Uterus (tissue), 4 donors: ENCODE measurements around the gene RTRAF. TPM values are rescaled to one million over a fixed set of nuclear protein-coding genes. Genes with fewer than 3 reads are reported as not detected.
A peak's percentile ranks its signal among the peaks of the same experiment; 100 is the strongest.

Experiments
- DNase-seq, 2 donors: peaks; one replicate each; pipeline ENCODE4 v3.0.0-alpha.2; 2019 to 2020
- H3K27ac ChIP-seq, 2 donors: fragments of 200-600 bp; sonication (generic); 1 replicate in 1 of 2; 2 replicates in 1 of 2; pipeline ENCODE4 v1.5.1; 2016 to 2018
- H3K27me3 ChIP-seq, 2 donors: fragments of 200-600 bp; sonication (generic); one replicate each; pipeline ENCODE4 v1.5.1; 2018 to 2019; ENCODE audit warnings: control low read depth in 1 of 2
- H3K36me3 ChIP-seq, 2 donors: fragments of 200-600 bp; sonication (generic); one replicate each; pipeline ENCODE4 v1.5.1; 2019; ENCODE audit warnings: control low read depth in 1 of 2
- H3K4me1 ChIP-seq, 2 donors: fragments of 200-600 bp; sonication (generic); one replicate each; pipeline ENCODE4 v1.5.1; 2018 to 2019; ENCODE audit warnings: control low read depth in 1 of 2
- H3K4me3 ChIP-seq, 2 donors: fragments of 200-600 bp; sonication (generic); 1 replicate in 1 of 2; 2 replicates in 1 of 2; pipeline ENCODE4 v1.5.1; 2018 to 2019; ENCODE audit warnings: mild to moderate bottlenecking in 1 of 2
- H3K9me3 ChIP-seq, 2 donors: fragments of 200-600 bp; sonication (generic); one replicate each; pipeline ENCODE4 v1.5.1; 2019; ENCODE audit warnings: control low read depth in 1 of 2
- POLR2A ChIP-seq, 2 donors: fragments of 450-650 bp; IDR thresholded peaks; one replicate each; pipeline ENCODE4 v1.6.1; 2016; ENCODE audit warnings: antibody characterized with exemption in 2 of 2, mild to moderate bottlenecking in 1 of 2, moderate library complexity in 1 of 2
- intact Hi-C: fragments of 100-400 bp; cut with DNase I; formaldehyde crosslinking; loops from one replicate; pipeline ENCODE4 v1.15.1; 2023; ENCODE audit warnings: low total_unique reads
- total RNA-seq, 4 donors: library from RNA; depleted of rRNA in 3 of 4; stranded (reverse); fragments of >200 nt in 3 of 4; gene quantifications; one replicate each; pipeline versions ENCODE4 v1.1.0 to v1.2.4, GENCODE V29; 2014 to 2023
- TF ChIP-seq, protein P1 (sequence below), 4 experiments: fragments of 200-600 bp in 2 of 4; fragments of 450-650 bp in 2 of 4; sonication (generic) in 2 of 4; IDR thresholded peaks; one replicate each; pipeline ENCODE4 v1.5.1; 2016 to 2019; ENCODE audit warnings: antibody characterized with exemption in 4 of 4, mild to moderate bottlenecking in 2 of 4, moderate library complexity in 1 of 4
- donor health status: DM: yes; HTN: yes; CAD: no.

RTRAF gene
- total RNA-seq, 4 donors from 2014 or later, result 21.8 to 129 (median 44.4) TPM

- no peak for TF ChIP-seq POLR2A (IDR thresholded peaks at IDR 0.05)
- TF ChIP-seq, protein P1, sequence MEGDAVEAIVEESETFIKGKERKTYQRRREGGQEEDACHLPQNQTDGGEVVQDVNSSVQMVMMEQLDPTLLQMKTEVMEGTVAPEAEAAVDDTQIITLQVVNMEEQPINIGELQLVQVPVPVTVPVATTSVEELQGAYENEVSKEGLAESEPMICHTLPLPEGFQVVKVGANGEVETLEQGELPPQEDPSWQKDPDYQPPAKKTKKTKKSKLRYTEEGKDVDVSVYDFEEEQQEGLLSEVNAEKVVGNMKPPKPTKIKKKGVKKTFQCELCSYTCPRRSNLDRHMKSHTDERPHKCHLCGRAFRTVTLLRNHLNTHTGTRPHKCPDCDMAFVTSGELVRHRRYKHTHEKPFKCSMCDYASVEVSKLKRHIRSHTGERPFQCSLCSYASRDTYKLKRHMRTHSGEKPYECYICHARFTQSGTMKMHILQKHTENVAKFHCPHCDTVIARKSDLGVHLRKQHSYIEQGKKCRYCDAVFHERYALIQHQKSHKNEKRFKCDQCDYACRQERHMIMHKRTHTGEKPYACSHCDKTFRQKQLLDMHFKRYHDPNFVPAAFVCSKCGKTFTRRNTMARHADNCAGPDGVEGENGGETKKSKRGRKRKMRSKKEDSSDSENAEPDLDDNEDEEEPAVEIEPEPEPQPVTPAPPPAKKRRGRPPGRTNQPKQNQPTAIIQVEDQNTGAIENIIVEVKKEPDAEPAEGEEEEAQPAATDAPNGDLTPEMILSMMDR (IDR thresholded peaks at IDR 0.05), result no peak
- no peaks in the 10 kb centered on the region for H3K36me3 ChIP-seq
- H3K27me3 ChIP-seq, result no peaks in the 10 kb centered on the region
- intact Hi-C loops, result no loop called here
- H3K4me3 ChIP-seq, result no peak overlapping the region
- no peak overlapping the region for H3K27ac ChIP-seq
- H3K4me1 ChIP-seq, result no peaks in the 10 kb centered on the region
- no peaks in the 10 kb centered on the region for H3K9me3 ChIP-seq
- no peak for DNase-seq
Measured at GRCh38 chr14:52010173-52010693, 20.9 kb downstream of the RTRAF start.

DNA sequence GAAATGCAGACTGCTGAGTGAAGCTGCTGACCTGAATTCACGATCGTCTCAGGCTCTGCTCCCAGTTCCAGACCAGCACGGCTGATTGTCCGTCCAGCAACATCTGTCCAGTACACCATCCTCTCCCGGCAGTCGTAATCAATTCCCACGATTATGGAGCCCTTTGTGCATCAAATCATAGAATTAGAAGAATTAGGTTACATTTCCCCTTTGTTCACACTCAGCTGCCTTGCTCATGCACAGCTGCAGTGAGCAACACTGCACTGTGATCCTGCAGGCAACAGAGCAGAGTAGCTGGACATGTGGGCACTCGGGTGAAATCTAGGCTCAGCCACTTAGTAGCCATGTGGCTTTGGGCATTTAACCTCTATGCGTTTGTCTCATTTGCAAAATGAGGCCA is 22.2 kb downstream of the RTRAF start:
- TF ChIP-seq, protein P1 (IDR thresholded peaks at IDR 0.05), result no peak
- no peak for TF ChIP-seq POLR2A (IDR thresholded peaks at IDR 0.05)
- Histone ChIP-seq H3K4me1 (no peaks in the 10 kb centered on the region), H3K36me3 (no peaks in the 10 kb centered on the region), H3K27me3 (no peaks in the 10 kb centered on the region), H3K9me3 (no peaks in the 10 kb centered on the region), H3K4me3 (no peak overlapping the region), H3K27ac (no peak overlapping the region)
- no peak for DNase-seq
- intact Hi-C loops, result no loop called here

DNA sequence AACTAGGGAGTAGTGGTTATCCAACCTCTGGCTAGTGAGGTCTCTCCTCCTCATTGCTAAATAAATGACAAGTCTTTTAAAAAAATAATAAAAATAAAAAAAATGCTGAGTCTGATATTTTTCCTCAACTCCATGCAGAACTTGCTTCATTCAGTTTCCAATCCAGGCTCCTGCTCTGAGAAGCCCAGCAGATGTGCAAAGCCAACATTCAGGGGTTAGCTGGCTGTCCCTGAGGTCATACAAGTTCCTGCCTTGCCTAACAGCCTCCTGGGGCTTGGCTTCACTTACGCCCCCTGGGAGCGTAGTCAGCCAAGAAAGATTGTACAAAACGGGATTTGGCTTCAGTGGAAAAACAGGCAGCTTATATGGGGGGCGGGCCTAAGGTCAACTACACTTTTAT is 23.3 kb downstream of the RTRAF start:
- intact Hi-C loops, result no loop called here
- TF ChIP-seq POLR2A (IDR thresholded peaks at IDR 0.05), result no peak
- TF ChIP-seq, protein P1 (IDR thresholded peaks at IDR 0.05), result no peak
- H3K27me3 ChIP-seq, result no peaks in the 10 kb centered on the region
- no peaks in the 10 kb centered on the region for H3K9me3 ChIP-seq
- peak overlapping the region in 1 of 2 donors; percentile 11 for H3K27ac ChIP-seq
- DNase-seq, result peak; percentile 64 to 76
- no peak overlapping the region for H3K4me3 ChIP-seq
- H3K36me3 ChIP-seq, result no peaks in the 10 kb centered on the region
- H3K4me1 ChIP-seq, result no peaks in the 10 kb centered on the region

DNA sequence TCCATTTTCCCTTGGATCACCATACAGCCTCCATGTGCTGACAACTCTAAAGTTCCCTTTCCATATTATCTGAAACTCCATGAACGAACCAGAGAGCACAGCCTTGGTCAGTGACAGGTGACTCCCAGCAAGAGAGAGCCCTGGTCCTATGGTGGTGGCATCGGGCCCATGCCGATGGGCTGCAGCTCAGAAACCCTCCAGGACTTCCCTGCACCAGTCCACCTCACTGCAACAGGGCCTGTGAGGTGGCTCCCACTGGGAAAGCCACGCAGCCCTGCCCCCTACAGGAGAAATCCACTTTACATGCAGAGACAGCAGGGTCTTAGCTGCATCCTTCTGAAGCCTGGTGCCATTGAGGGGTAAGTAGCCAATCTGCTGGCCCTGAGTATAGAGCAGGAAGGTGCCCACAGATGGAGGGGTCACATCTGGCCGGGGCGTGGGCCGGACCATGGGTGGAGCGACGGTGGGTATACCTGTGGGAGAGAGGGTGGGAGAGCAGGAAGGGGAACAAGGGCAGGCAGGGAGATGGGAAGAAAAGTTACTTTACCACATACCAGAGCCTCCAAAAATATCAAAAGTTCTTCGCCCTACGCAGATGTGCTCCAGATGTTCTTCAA is 24.7 kb downstream of the RTRAF start:
- intact Hi-C loops, result no loop called here

More for the DNA sequence above, 24.7 kb downstream of the RTRAF start:
- no peaks in the 10 kb centered on the region for H3K9me3 ChIP-seq
- no peak for DNase-seq
- TF ChIP-seq POLR2A (IDR thresholded peaks at IDR 0.05), result no peak
- TF ChIP-seq, protein P1 (IDR thresholded peaks at IDR 0.05), result no peak
- H3K36me3 ChIP-seq, result no peaks in the 10 kb centered on the region
- no peak overlapping the region for H3K27ac ChIP-seq
- no peaks in the 10 kb centered on the region for H3K4me1 ChIP-seq
- H3K4me3 ChIP-seq, result no peak overlapping the region
- H3K27me3 ChIP-seq, result no peaks in the 10 kb centered on the region
